Endodermal cell (in vitro differentiated cells): ENCODE measurements around the gene FILIP1L. TPM values are rescaled to one million over a fixed set of nuclear protein-coding genes. Genes with fewer than 3 reads are reported as not detected.

Experiments
- DNase-seq: peaks from one replicate; pipeline ENCODE4 v3.0.0-alpha.2; 2017
- H3K27ac ChIP-seq: 2 replicates; pipeline ENCODE4 v1.5.1; 2013; ENCODE audit warnings: mild to moderate bottlenecking, low read depth, low read length, moderate library complexity
- H3K27me3 ChIP-seq: 2 replicates; pipeline ENCODE4 v1.6.1; 2013; ENCODE audit warnings: mild to moderate bottlenecking, low read length, moderate library complexity; ENCODE audit not compliant: insufficient read depth, control insufficient read depth, poor library complexity, severe bottlenecking
- H3K36me3 ChIP-seq: 2 replicates; pipeline ENCODE4 v1.7.0; 2013; ENCODE audit warnings: mild to moderate bottlenecking, low read length, moderate library complexity; ENCODE audit not compliant: control insufficient read depth, insufficient read depth
- H3K4me1 ChIP-seq: one replicate; pipeline ENCODE4 v1.7.0; 2013; ENCODE audit warnings: low read length; ENCODE audit not compliant: control insufficient read depth, insufficient read depth
- H3K4me3 ChIP-seq: 2 replicates; pipeline ENCODE4 v1.5.1; 2013; ENCODE audit warnings: mild to moderate bottlenecking, low read length, moderate library complexity
- H3K9ac ChIP-seq: 2 replicates; pipeline ENCODE4 v1.6.1; 2013; ENCODE audit warnings: mild to moderate bottlenecking, low read length, moderate library complexity; ENCODE audit not compliant: poor library complexity, severe bottlenecking; ENCODE audit errors: extremely low read depth
- H3K9me3 ChIP-seq: 2 replicates; pipeline ENCODE4 v1.6.1; 2013; ENCODE audit warnings: mild to moderate bottlenecking, low read length, moderate library complexity; ENCODE audit not compliant: control insufficient read depth
- H3K27ac Mint-ChIP-seq: 2 replicates; pipeline ENCODE4 v1.8.0; 2020; ENCODE audit warnings: mixed read lengths
- H3K27me3 Mint-ChIP-seq: 2 replicates; pipeline ENCODE4 v1.8.0; 2021; ENCODE audit warnings: mild to moderate bottlenecking, mixed read lengths; ENCODE audit not compliant: insufficient read depth
- H3K36me3 Mint-ChIP-seq: 2 replicates; pipeline ENCODE4 v1.8.0; 2020; ENCODE audit warnings: low read depth, mixed read lengths
- H3K4me1 Mint-ChIP-seq: 2 replicates; pipeline ENCODE4 v1.8.0; 2020; ENCODE audit warnings: mixed read lengths
- H3K4me3 Mint-ChIP-seq: 2 replicates; pipeline ENCODE4 v1.8.0; 2020; ENCODE audit warnings: mild to moderate bottlenecking, moderate library complexity, mixed read lengths
- H3K9me3 Mint-ChIP-seq: 2 replicates; pipeline ENCODE4 v1.8.0; 2020; ENCODE audit warnings: mild to moderate bottlenecking, mixed read lengths
- WGBS, 2 experiments: methylation state at CpG; one replicate each; pipeline versions ENCODE4 v1.1.5 to v1.1.7; 2013; ENCODE audit warnings: missing lambda C conversion rate in 2 of 2, mixed read lengths in 1 of 2; ENCODE audit not compliant: insufficient coverage in 1 of 2, insufficient read length in 1 of 2; 5-methylcytosine and 5-hydroxymethylcytosine counted together
- total RNA-seq, 2 donors: library from RNA; stranded (reverse); fragmentation: NEBNext Ultra II Directional in 1 of 2; extraction: Animal tissue kit (Norgen Biotek cat#: 25700) in 1 of 2; gene quantifications; 2 replicates in 1 of 2; 3 replicates in 1 of 2; pipeline ENCODE4 v1.2.1, GENCODE V29; 2021
- TF ChIP-seq, protein P1 (sequence below): fragments of 200-600 bp; sonication (generic); conservative IDR thresholded peaks from 2 replicates; pipeline ENCODE4 v1.5.0; 2021; ENCODE audit warnings: antibody characterized with exemption, mild to moderate bottlenecking

Gene FILIP1L
- total RNA-seq, 2 donors from 2014 or later = 0.84 to 2.5 TPM

DNA sequence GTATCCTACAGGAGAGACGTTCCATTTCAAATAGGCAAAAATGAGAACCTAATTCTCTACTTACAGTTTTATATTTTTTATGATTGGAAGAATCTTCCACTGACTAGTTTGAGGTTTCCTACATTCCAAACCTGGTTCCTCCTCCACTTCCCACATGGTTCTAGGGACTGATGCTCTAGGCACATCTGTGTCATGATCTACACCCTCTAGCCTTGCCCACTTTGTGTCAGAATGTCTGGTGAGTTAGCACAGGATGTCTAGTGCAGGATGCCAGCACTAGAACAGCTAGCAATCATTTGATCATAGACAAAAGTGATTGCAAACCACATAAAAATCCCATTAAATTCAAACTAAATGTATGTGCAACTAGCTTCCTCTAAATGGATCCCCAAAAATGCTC, 26.7 kb upstream of the FILIP1L start:
- Mint-ChIP-seq H3K36me3 (peaks cover 5% of the 10 kb centered on the region), H3K27me3 (no peaks in the 10 kb centered on the region), H3K4me1 (no peaks in the 10 kb centered on the region), H3K27ac (no peak overlapping the region), H3K9me3 (peaks cover 17% of the 10 kb centered on the region), H3K4me3 (no peak overlapping the region)
- WGBS, 2 experiments = 100% methylated on average over 1 of the region's 1 CpG
- Histone ChIP-seq H3K9me3 (peaks cover 21% of the 10 kb centered on the region), H3K36me3 (no peaks in the 10 kb centered on the region), H3K4me3 (no peak overlapping the region), H3K9ac (no peak overlapping the region), H3K27ac (no peak overlapping the region), H3K4me1 (no peaks in the 10 kb centered on the region), H3K27me3 (no peaks in the 10 kb centered on the region)
- DNase-seq = no peak
- TF ChIP-seq, protein P1, sequence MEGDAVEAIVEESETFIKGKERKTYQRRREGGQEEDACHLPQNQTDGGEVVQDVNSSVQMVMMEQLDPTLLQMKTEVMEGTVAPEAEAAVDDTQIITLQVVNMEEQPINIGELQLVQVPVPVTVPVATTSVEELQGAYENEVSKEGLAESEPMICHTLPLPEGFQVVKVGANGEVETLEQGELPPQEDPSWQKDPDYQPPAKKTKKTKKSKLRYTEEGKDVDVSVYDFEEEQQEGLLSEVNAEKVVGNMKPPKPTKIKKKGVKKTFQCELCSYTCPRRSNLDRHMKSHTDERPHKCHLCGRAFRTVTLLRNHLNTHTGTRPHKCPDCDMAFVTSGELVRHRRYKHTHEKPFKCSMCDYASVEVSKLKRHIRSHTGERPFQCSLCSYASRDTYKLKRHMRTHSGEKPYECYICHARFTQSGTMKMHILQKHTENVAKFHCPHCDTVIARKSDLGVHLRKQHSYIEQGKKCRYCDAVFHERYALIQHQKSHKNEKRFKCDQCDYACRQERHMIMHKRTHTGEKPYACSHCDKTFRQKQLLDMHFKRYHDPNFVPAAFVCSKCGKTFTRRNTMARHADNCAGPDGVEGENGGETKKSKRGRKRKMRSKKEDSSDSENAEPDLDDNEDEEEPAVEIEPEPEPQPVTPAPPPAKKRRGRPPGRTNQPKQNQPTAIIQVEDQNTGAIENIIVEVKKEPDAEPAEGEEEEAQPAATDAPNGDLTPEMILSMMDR = no peak

DNA sequence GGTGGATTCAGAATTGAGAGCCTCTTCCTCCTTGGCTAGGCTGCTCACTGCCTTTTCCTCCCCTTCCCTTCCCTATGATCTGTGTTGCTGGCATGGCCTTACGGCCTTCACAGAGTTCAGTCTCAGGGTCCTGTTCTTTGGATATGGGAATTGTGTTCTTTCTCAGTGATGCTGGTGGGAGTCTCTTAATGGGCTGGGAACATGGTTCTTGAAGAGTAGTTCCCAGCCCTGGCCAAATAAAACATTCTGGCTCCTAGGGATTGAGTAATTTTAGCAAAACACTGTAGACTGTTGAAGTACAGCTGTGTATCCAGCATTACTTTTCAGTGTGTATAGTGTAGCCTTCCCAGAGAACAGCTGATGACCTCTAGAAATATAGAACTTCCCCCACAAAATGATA, 22.6 kb upstream of the FILIP1L start:
- DNase-seq = no peak
- Histone ChIP-seq H3K9ac (no peak overlapping the region), H3K27me3 (no peaks in the 10 kb centered on the region), H3K4me1 (no peaks in the 10 kb centered on the region), H3K9me3 (peaks cover under 1% of the 10 kb centered on the region), H3K27ac (no peak overlapping the region), H3K36me3 (no peaks in the 10 kb centered on the region), H3K4me3 (no peak overlapping the region)
- H3K36me3 Mint-ChIP-seq = no peaks in the 10 kb centered on the region
- H3K9me3 Mint-ChIP-seq = no peaks in the 10 kb centered on the region
- H3K27me3 Mint-ChIP-seq = no peaks in the 10 kb centered on the region
- no peaks in the 10 kb centered on the region for H3K4me1 Mint-ChIP-seq
- H3K27ac Mint-ChIP-seq = no peak overlapping the region
- WGBS, 2 experiments = 86% methylated on average over 1 of the region's 1 CpG; no CpG with 5 or more reads in 1 of the 2 experiments
- no peak overlapping the region for H3K4me3 Mint-ChIP-seq
- TF ChIP-seq, protein P1 = no peak

DNA sequence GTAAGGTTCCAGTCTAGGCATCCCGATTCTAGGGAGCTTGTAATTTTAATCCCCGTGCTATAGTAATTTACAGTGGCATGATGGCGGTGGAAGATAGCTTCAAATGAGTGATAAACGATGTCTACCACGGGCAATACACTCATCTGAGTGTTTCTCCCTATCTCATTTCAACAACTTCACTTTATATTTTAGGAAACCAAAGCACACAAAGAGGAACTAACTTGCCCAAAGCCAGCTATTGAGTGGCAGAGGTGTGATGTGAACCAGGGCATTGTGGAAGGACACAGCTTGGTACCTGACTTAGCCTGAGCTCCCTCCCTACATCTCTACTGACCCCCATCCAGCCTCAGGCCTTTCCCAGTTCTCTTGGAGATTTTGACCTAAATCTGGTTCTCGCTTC, 16.9 kb upstream of the FILIP1L start:
- Mint-ChIP-seq H3K27ac (no peak overlapping the region), H3K27me3 (no peaks in the 10 kb centered on the region), H3K4me1 (peaks cover 2% of the 10 kb centered on the region), H3K9me3 (no peaks in the 10 kb centered on the region), H3K36me3 (no peaks in the 10 kb centered on the region), H3K4me3 (no peak overlapping the region)
- Histone ChIP-seq H3K9me3 (no peaks in the 10 kb centered on the region), H3K36me3 (no peaks in the 10 kb centered on the region), H3K4me1 (no peaks in the 10 kb centered on the region), H3K27me3 (no peaks in the 10 kb centered on the region), H3K4me3 (no peak overlapping the region), H3K9ac (no peak overlapping the region), H3K27ac (no peak overlapping the region)
- 90 to 100% methylated on average over 2 to 6 of the region's 6 CpGs for WGBS, 2 experiments
- no peak for DNase-seq
- TF ChIP-seq, protein P1 = no peak
